Breast epithelium (tissue), 4 donors: ENCODE data around the gene DHX58. TPM values are rescaled to one million over a fixed set of nuclear protein-coding genes. Genes with fewer than 3 reads are reported as not detected.

Source experiments
- DNase-seq, 2 donors: peaks; one replicate each; pipeline ENCODE4 v3.0.0-alpha.2; 2019; ENCODE audit warnings: low spot score in 2 of 2
- H3K27ac ChIP-seq, 2 donors: fragments of 200-600 bp; sonication (generic) in 1 of 2; one replicate each; pipeline ENCODE4 v1.5.1; 2016 to 2019; ENCODE audit warnings: mild to moderate bottlenecking in 1 of 2
- H3K27me3 ChIP-seq, 2 donors: fragments of 200-600 bp; sonication (generic) in 1 of 2; one replicate each; pipeline versions ENCODE4 v1.5.1 to v1.6.0; 2017 to 2019; ENCODE audit warnings: control low read depth in 1 of 2, mild to moderate bottlenecking in 1 of 2
- H3K36me3 ChIP-seq: fragments of 200-600 bp; one replicate; pipeline ENCODE4 v1.5.1; 2019
- H3K4me1 ChIP-seq, 2 donors: fragments of 200-600 bp; sonication (generic); one replicate each; pipeline ENCODE4 v1.5.1; 2016 to 2019; ENCODE audit warnings: control low read depth in 1 of 2
- H3K4me3 ChIP-seq, 3 donors: fragments of 200-600 bp; sonication (generic); 1 replicate in 2 of 3; 2 replicates in 1 of 3; pipeline ENCODE4 v1.5.1; 2016 to 2019; ENCODE audit warnings: mild to moderate bottlenecking in 3 of 3, moderate library complexity in 2 of 3
- H3K9me3 ChIP-seq, 2 donors: fragments of 200-600 bp; sonication (generic) in 1 of 2; one replicate each; pipeline ENCODE4 v1.5.1; 2016 to 2019; ENCODE audit warnings: control low read depth in 1 of 2
- CTCF ChIP-seq, 3 donors: fragments of 450-650 bp; IDR thresholded peaks; one replicate each; pipeline ENCODE4 v1.5.1; 2016 to 2017; ENCODE audit warnings: antibody characterized with exemption in 3 of 3, mild to moderate bottlenecking in 3 of 3, moderate library complexity in 3 of 3
- POLR2A ChIP-seq: fragments of 450-650 bp; IDR thresholded peaks from one replicate; pipeline ENCODE4 v1.6.1; 2016; ENCODE audit warnings: antibody characterized with exemption, mild to moderate bottlenecking, moderate library complexity
- POLR2AphosphoS5 ChIP-seq, 3 donors: sonication (generic); formaldehyde crosslinking; IDR thresholded peaks; one replicate each; pipeline ENCODE4 v1.6.1; 2017; ENCODE audit warnings: antibody characterized with exemption in 3 of 3
- intact Hi-C: fragments of 100-400 bp; cut with DNase I; formaldehyde crosslinking; loops from one replicate; pipeline ENCODE4 v1.15.1; 2023; ENCODE audit warnings: low total_unique reads
- total RNA-seq, 3 donors: library from RNA; depleted of rRNA; stranded (reverse); fragments of >200 nt; gene quantifications; one replicate each; pipeline ENCODE4 v1.1.0, GENCODE V29; 2016

DHX58 gene
- total RNA-seq, 3 donors from 2014 or later = 13.1 to 22.8 (median 13.4) TPM

DNA sequence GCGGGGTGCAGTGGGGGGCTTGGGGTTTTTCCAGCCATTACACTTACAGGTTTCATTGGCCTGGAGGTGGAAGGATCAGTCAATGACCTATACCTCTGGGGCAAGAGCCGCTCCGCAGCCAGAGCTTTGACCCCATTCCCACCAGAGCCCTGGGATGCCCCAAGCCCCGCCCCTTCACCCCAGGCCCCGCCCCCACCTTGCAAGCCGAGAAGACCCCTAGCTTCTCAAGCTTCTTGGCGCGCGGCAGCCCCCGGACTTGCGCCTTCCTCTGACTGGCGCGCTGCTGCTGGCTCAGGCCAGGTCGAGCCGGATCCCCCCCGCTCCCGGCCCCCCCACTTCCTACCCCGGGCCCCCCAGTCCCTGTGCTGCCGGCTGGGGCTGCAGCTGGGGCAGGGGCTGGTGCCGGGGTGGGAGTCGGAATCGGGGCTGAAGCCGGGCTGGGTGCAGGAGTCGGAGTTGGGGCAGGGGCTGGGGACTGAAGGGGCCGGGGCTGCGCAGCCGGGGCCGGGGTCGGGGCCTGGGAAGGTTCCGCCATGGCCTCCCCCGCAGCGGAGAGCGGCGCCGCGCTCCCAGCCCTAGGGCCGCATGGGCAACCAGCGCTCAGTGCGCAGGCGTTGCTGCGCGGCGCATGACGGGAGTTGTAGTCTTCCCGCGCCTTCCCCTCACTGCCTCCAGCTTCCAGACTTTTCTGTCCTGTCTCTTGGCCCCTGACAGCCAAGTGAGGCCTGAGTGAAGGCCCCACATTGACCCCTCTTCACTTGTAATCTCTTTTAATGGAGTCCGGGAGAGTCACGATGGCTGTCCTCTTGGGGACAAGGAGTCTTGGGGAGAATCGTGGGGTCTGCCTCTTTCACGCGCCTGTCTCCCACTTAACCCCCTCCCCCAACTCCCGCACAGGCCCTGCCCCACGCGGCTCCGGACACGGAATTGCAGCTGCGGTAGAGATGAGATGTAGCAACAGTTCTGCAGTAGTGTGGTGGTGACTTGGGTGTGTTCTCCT is 8.6 kb upstream of the DHX58 start, which contains the start of gene KAT2A:
TSS of gene KAT2A (minus strand) at position 598 of the 1,000 bp plus-strand sequence. CDS start at position 535, 63 bp downstream.
- TF ChIP-seq POLR2AphosphoS5 (IDR thresholded peaks at IDR 0.05) (peak in 1 of 3 donors; percentile 28), CTCF (IDR thresholded peaks at IDR 0.05) (no peak)
- Histone ChIP-seq H3K36me3 (no peaks in the 10 kb centered on the region), H3K4me1 (peaks cover 0 to 4% of the 10 kb centered on the region in 2 donors), H3K9me3 (no peaks in the 10 kb centered on the region), H3K4me3 (peak within 1 kb of the TSS; percentile 76 to 84 (median 83)), H3K27me3 (no peaks in the 10 kb centered on the region), H3K27ac (peak within 1 kb of the TSS; percentile 13 to 61)
- intact Hi-C loops = no loop called here
- peak in 1 of 2 donors; percentile 65 for DNase-seq

- no peaks in the 10 kb centered on the region for H3K9me3 ChIP-seq
- no peak overlapping the region for H3K27ac ChIP-seq
- no peak for TF ChIP-seq POLR2AphosphoS5 (IDR thresholded peaks at IDR 0.05)
- TF ChIP-seq POLR2A = no peak
- no peak for TF ChIP-seq CTCF (IDR thresholded peaks at IDR 0.05)
- peaks cover 0 to 4% of the 10 kb centered on the region in 2 donors for H3K4me1 ChIP-seq
- H3K27me3 ChIP-seq = no peaks in the 10 kb centered on the region
- no peak for DNase-seq
- peak overlapping the region; percentile 76 to 84 (median 83) for H3K4me3 ChIP-seq
- H3K36me3 ChIP-seq = no peaks in the 10 kb centered on the region
- intact Hi-C loops = no loop called here
These were observed 7.8 kb upstream of the DHX58 start for GRCh38 chr17:42120161-42120769.

GRCh38 chr17:42119301-42119700 is 6.8 kb upstream of the DHX58 start:
- H3K9me3 ChIP-seq = no peaks in the 10 kb centered on the region
- H3K36me3 ChIP-seq = no peaks in the 10 kb centered on the region
- DNase-seq = no peak
- H3K27me3 ChIP-seq = no peaks in the 10 kb centered on the region
- intact Hi-C loops = no loop called here
- H3K4me1 ChIP-seq = peaks cover 0 to 4% of the 10 kb centered on the region in 2 donors
- TF ChIP-seq CTCF (IDR thresholded peaks at IDR 0.05) (no peak), POLR2AphosphoS5 (IDR thresholded peaks at IDR 0.05) (no peak), POLR2A (no peak)
- H3K4me3 ChIP-seq = no peak overlapping the region
- no peak overlapping the region for H3K27ac ChIP-seq

- Histone ChIP-seq H3K27ac (no peak overlapping the region), H3K4me1 (peaks cover 0 to 4% of the 10 kb centered on the region in 2 donors), H3K36me3 (no peaks in the 10 kb centered on the region), H3K4me3 (no peak overlapping the region), H3K27me3 (no peaks in the 10 kb centered on the region), H3K9me3 (no peaks in the 10 kb centered on the region)
- no peak for DNase-seq
- intact Hi-C loops = no loop called here
- peak in 1 of 3 donors; percentile 13 for TF ChIP-seq CTCF (IDR thresholded peaks at IDR 0.05)
- TF ChIP-seq POLR2AphosphoS5 (IDR thresholded peaks at IDR 0.05) = no peak
These were observed 6.0 kb upstream of the DHX58 start for GRCh38 chr17:42118545-42118944.

- TF ChIP-seq POLR2AphosphoS5 (IDR thresholded peaks at IDR 0.05) = no peak
- TF ChIP-seq POLR2A = no peak
- no peak for TF ChIP-seq CTCF (IDR thresholded peaks at IDR 0.05)
- intact Hi-C loops = no loop called here
- H3K4me1 ChIP-seq = peaks cover 2 to 6% of the 10 kb centered on the region in 2 donors
These were observed 5.6 kb upstream of the DHX58 start for GRCh38 chr17:42118126-42118510.

More at GRCh38 chr17:42118126-42118510, 5.6 kb upstream of the DHX58 start:
- Histone ChIP-seq H3K4me3 (no peak overlapping the region), H3K9me3 (no peaks in the 10 kb centered on the region), H3K36me3 (no peaks in the 10 kb centered on the region), H3K27ac (no peak overlapping the region), H3K27me3 (no peaks in the 10 kb centered on the region)
- DNase-seq = no peak
